ENCODE data around the gene CCDC9B. TPM values are rescaled to one million over a fixed set of nuclear protein-coding genes. Genes with fewer than 3 reads are reported as not detected.

CCDC9B gene
- total RNA-seq, 1 donor: 23.9 TPM

DNA sequence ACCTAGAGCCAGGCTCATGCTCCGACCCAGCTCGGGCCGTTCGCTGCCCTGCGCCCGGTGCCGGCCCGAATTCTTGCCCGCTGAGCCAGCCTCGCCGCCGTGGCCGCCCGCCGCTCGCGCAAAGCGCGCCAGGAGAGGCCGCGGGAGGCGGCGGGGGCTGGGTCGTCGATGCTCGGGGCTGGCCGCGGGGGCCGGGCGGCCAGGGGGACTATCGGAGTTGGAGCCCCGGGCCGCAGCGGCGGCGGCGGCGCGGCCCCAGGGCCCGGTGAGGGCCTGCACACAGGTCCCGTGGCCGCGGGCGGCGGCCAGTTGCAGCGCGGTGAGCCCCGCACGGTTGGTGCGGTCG, 59.0 kb downstream of the CCDC9B start:
- Histone ChIP-seq H3K4me1 (ENCODE audit: insufficient read depth, low read length) (peaks cover 2% of the 10 kb centered on the region), H3K4me3 (ENCODE audit: insufficient read depth, low read length) (peak overlapping the region; percentile 65), H2AFZ (ENCODE audit: low read length) (no peak overlapping the region), H3K27ac (ENCODE audit: low read depth, low read length) (no peak overlapping the region), H3K4me2 (ENCODE audit: insufficient read depth, low read length) (peak overlapping the region; percentile 85), H3K36me3 (ENCODE audit: insufficient read depth, low read length) (no peaks in the 10 kb centered on the region), H3K79me2 (ENCODE audit: insufficient read depth, low read length) (no peaks in the 10 kb centered on the region), H4K20me1 (ENCODE audit: insufficient read depth, low read length) (no peaks in the 10 kb centered on the region), H3K27me3 (ENCODE audit: insufficient read depth, low read length) (peaks cover 56% of the 10 kb centered on the region), H3K9me3 (ENCODE audit: low read depth, low read length) (no peaks in the 10 kb centered on the region)
- TF ChIP-seq CTCF (IDR thresholded peaks at IDR 0.05; ENCODE audit: extremely low read depth, low read depth, low read length): no peak
- DNase-seq (ENCODE audit: insufficient read length, low spot score, missing footprints): no peak

Other genes starting within 250 kb of the CCDC9B start
- 8.0 TPM in 2 replicates for gene BMF, start 232.1 kb downstream of the CCDC9B start, total RNA-seq
- gene BUB1B, start 179.9 kb downstream of the CCDC9B start, total RNA-seq: 2.2 and 4.1 TPM in 2 replicates
- gene PAK6, start 101.9 kb downstream of the CCDC9B start, total RNA-seq: not detected in 2 replicates
- not detected in 2 replicates for gene ANKRD63, start 57.9 kb downstream of the CCDC9B start, total RNA-seq
- gene PLCB2, start 33.0 kb downstream of the CCDC9B start, total RNA-seq: under 0.01 TPM in 2 replicates
- gene INAFM2, start 17.2 kb downstream of the CCDC9B start, total RNA-seq: 16.8 and 17.7 TPM in 2 replicates
- not detected in 2 replicates for gene PHGR1, start 10.1 kb upstream of the CCDC9B start, total RNA-seq
- gene DISP2, start 17.3 kb upstream of the CCDC9B start, total RNA-seq: 0.29 and 0.36 TPM in 2 replicates
- gene KNSTRN, start 41.8 kb upstream of the CCDC9B start, total RNA-seq: 19.9 and 28.6 TPM in 2 replicates
- gene IVD, start 64.9 kb upstream of the CCDC9B start, total RNA-seq: 38.6 and 46.3 TPM in 2 replicates
- gene BAHD1, start 100.0 kb upstream of the CCDC9B start, total RNA-seq: 10.0 and 10.5 TPM in 2 replicates
- 13.4 and 13.6 TPM in 2 replicates for gene CHST14, start 130.0 kb upstream of the CCDC9B start, total RNA-seq
- gene CCDC32, start 224.1 kb upstream of the CCDC9B start, total RNA-seq: 16.3 and 18.6 TPM in 2 replicates
- gene RPUSD2, start 228.4 kb upstream of the CCDC9B start, total RNA-seq: 9.0 and 11.5 TPM in 2 replicates

All from osteoblast (primary cell).